ENCODE results near the gene AGBL1. TPM values are rescaled to one million over a fixed set of nuclear protein-coding genes. Genes with fewer than 3 reads are reported as not detected.

Gene AGBL1
- polyA plus RNA-seq, 1 experiment = not detected

DNA sequence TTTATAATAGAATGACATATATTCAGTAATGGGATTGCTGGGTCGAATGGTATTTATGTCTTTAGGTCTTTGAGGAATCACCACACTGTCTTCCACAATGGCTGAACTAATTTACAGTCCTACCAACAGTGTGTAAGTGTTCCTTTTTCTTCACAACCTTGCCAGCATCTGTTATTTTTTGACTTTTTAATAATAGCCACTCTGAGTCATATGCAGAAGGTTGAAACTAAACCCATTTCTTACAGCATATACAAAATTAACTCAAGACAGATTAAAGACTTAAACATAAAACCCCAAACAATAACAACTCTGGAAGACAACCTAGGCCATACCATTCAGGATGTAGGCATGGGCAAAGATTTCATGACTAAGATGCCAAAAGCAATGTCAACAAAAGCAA is 671.4 kb downstream of the AGBL1 start:
- ChIA-PET CTCF (interaction anchor here (0.7 kb wide), 1 partner anchor 118 kb away, joined by 3 read pairs; no protein-coding TSS in a partner anchor), POLR2A (no interaction called here)
- Histone ChIP-seq H3K36me3 (ENCODE audit: control insufficient read depth, insufficient read depth, low read length) (no peaks in the 10 kb centered on the region), H3K4me3 (ENCODE audit: low read depth, low read length) (no peak overlapping the region), H3K27me3 (ENCODE audit: control insufficient read depth, insufficient read depth, low read length) (no peaks in the 10 kb centered on the region)
- TF ChIP-seq, protein P1, sequence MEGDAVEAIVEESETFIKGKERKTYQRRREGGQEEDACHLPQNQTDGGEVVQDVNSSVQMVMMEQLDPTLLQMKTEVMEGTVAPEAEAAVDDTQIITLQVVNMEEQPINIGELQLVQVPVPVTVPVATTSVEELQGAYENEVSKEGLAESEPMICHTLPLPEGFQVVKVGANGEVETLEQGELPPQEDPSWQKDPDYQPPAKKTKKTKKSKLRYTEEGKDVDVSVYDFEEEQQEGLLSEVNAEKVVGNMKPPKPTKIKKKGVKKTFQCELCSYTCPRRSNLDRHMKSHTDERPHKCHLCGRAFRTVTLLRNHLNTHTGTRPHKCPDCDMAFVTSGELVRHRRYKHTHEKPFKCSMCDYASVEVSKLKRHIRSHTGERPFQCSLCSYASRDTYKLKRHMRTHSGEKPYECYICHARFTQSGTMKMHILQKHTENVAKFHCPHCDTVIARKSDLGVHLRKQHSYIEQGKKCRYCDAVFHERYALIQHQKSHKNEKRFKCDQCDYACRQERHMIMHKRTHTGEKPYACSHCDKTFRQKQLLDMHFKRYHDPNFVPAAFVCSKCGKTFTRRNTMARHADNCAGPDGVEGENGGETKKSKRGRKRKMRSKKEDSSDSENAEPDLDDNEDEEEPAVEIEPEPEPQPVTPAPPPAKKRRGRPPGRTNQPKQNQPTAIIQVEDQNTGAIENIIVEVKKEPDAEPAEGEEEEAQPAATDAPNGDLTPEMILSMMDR (IDR thresholded peaks at IDR 0.05; ENCODE audit: insufficient read depth, low read depth, low read length) = no peak
- no peak for DNase-seq (ENCODE audit: low read depth)

DNA sequence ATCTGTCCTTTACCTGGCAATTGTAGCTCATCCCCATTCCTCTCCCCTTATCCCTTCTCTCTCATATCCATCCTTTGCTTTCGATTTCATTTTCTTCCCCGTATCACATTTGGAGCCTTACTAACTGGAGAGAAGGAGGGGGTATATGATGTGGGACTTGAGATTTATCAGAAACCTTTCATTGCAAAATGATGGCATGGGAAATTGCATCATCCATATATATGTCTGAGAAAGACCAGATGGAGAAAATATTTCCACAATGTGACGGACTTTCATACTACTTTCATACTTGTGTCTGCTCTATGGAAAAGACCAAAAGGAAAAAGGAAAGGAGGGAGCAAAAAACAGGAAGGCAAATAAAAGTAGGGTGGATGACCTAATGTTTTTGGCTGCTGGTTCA is 675.2 kb downstream of the AGBL1 start:
- TF ChIP-seq, protein P1 (IDR thresholded peaks at IDR 0.05; ENCODE audit: insufficient read depth, low read depth, low read length) = no peak
- CTCF ChIA-PET = no interaction called here
- no peaks in the 10 kb centered on the region for H3K27me3 ChIP-seq (ENCODE audit: control insufficient read depth, insufficient read depth, low read length)
- H3K4me3 ChIP-seq (ENCODE audit: low read depth, low read length) = no peak overlapping the region
- DNase-seq (ENCODE audit: low read depth) = no peak
- POLR2A ChIA-PET = no interaction called here
- no peaks in the 10 kb centered on the region for H3K36me3 ChIP-seq (ENCODE audit: control insufficient read depth, insufficient read depth, low read length)

DNA sequence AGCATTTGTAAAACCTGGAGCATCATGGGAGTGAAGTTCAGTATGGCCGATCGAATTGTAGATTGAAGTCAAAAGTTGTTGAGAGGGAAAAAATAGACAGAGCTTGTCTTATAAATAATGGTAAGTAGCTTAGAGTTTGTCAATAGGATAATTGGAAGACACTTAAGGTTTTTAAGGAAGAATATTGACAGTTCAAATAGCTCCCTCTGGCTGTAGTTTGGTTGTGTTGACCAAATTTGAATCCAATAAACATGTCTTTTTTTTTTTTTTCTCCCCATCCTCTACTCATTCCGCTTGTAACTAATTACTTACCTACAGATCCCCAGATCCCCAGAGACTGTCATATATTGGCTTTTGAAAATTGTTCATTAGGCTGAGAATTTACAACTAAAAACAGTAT is 677.0 kb downstream of the AGBL1 start:
- POLR2A ChIA-PET = no interaction called here
- no peaks in the 10 kb centered on the region for H3K27me3 ChIP-seq (ENCODE audit: control insufficient read depth, insufficient read depth, low read length)
- no peaks in the 10 kb centered on the region for H3K36me3 ChIP-seq (ENCODE audit: control insufficient read depth, insufficient read depth, low read length)
- DNase-seq (ENCODE audit: low read depth) = no peak
- no peak overlapping the region for H3K4me3 ChIP-seq (ENCODE audit: low read depth, low read length)
- TF ChIP-seq, protein P1 (IDR thresholded peaks at IDR 0.05; ENCODE audit: insufficient read depth, low read depth, low read length) = no peak
- CTCF ChIA-PET = no interaction called here

DNA sequence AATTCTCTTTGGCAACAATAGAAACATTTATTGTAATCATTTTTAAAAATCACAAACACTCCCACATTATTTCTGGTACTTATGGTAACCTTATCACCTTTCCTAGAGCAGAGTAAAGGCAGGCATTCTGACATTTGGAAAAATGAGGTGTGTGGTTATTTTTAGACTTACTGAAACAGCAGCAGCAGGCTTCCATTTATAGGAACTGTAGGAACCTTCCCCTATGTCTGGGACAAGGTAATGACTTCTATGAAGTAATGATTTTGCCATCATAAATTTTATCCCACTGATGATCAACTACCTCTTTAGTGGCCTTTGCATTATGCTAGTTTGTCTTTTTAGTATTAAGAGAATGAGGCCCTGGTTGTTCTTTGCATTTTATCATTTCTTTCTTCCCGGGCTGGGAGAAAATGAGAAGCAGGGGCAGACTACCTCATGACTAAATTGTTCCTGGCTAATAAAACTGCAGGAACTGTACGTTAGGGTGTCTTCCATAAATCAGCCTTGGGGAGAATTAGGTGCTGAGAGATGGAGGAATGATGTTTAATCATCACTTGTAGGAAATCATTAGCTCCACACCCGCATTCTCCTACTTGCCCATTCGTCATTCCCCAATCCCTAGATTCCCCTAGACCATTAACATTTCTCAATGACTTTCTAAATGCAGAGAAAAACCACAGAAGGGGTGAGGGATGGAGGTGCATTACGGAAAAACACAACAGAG is 680.3 kb downstream of the AGBL1 start:
- no peaks in the 10 kb centered on the region for H3K27me3 ChIP-seq (ENCODE audit: control insufficient read depth, insufficient read depth, low read length)
- TF ChIP-seq, protein P1 (IDR thresholded peaks at IDR 0.05; ENCODE audit: insufficient read depth, low read depth, low read length) = no peak
- no peak for DNase-seq (ENCODE audit: low read depth)
- no peaks in the 10 kb centered on the region for H3K36me3 ChIP-seq (ENCODE audit: control insufficient read depth, insufficient read depth, low read length)
- CTCF ChIA-PET = no interaction called here
- POLR2A ChIA-PET = no interaction called here
- H3K4me3 ChIP-seq (ENCODE audit: low read depth, low read length) = no peak overlapping the region

DNA sequence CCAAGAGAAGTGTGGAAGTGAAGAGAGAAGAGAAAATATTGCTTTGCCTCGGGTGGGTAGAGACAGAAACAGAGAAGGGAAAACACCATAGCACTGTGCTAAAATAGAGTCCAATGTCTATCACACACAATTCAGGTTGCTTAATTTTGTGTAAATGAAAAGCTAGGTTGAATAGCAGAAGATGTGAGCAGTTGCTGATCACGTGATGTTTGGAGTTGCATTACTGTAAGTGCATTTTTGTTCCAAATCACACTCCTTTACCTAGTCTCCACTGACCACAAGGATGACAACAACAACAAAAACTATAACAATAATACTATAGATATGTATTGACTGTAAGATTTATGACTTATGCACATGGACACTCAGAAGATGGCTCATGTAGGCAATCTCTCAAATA is 683.2 kb downstream of the AGBL1 start:
- CTCF ChIA-PET = no interaction called here
- POLR2A ChIA-PET = no interaction called here
- Histone ChIP-seq H3K36me3 (ENCODE audit: control insufficient read depth, insufficient read depth, low read length) (no peaks in the 10 kb centered on the region), H3K4me3 (ENCODE audit: low read depth, low read length) (no peak overlapping the region), H3K27me3 (ENCODE audit: control insufficient read depth, insufficient read depth, low read length) (no peaks in the 10 kb centered on the region)
- TF ChIP-seq, protein P1 (IDR thresholded peaks at IDR 0.05; ENCODE audit: insufficient read depth, low read depth, low read length) = no peak
- no peak for DNase-seq (ENCODE audit: low read depth)

Data from BJ (cell line).